Measurements from ENCODE around the gene THAP5. TPM values are rescaled to one million over a fixed set of nuclear protein-coding genes. Genes with fewer than 3 reads are reported as not detected.

The THAP5 gene
- 81.7 TPM for total RNA-seq

GRCh38 chr7:108569381-108570145, at the start of gene THAP5, which contains the start of gene DNAJB9:
TSS of gene THAP5 (minus strand) at chr7:108569706. CDS start at chr7:108569569, 137 bp downstream.
TSS of gene DNAJB9 (plus strand) at chr7:108569874. CDS start at chr7:108571727, 1,853 bp downstream.
- DNase-seq, result peak; percentile 99

GRCh38 chr7:108618056-108618455, 48.5 kb upstream of the THAP5 start:
- no peak for DNase-seq

GRCh38 chr7:108614896-108615295, 45.4 kb upstream of the THAP5 start:
- DNase-seq, result no peak

- DNase-seq, result no peak
Observed at GRCh38 chr7:108613949-108614381, 44.5 kb upstream of the THAP5 start.

- no peak for DNase-seq
Observed at GRCh38 chr7:108613147-108613948, 43.8 kb upstream of the THAP5 start.

GRCh38 chr7:108611268-108611667, 41.8 kb upstream of the THAP5 start:
- no peak for DNase-seq

GRCh38 chr7:108609643-108610042, 40.1 kb upstream of the THAP5 start:
- DNase-seq, result no peak

- no peak for DNase-seq
Observed at GRCh38 chr7:108605559-108606201, 36.2 kb upstream of the THAP5 start.

- DNase-seq, result no peak
Observed at GRCh38 chr7:108604307-108605077, 35.0 kb upstream of the THAP5 start.

GRCh38 chr7:108603656-108604306, 34.3 kb upstream of the THAP5 start:
- DNase-seq, result no peak

- DNase-seq, result no peak
Observed at GRCh38 chr7:108600399-108600798, 30.9 kb upstream of the THAP5 start.

GRCh38 chr7:108598914-108599580, 29.5 kb upstream of the THAP5 start:
- DNase-seq, result no peak

- DNase-seq, result no peak
Observed at GRCh38 chr7:108598153-108598552, 28.6 kb upstream of the THAP5 start.

- no peak for DNase-seq
Observed at GRCh38 chr7:108596560-108596959, 27.1 kb upstream of the THAP5 start.

GRCh38 chr7:108592646-108593201, 23.2 kb upstream of the THAP5 start:
- peak; percentile 12 for DNase-seq

GRCh38 chr7:108590606-108591005, 21.1 kb upstream of the THAP5 start:
- DNase-seq, result no peak

- DNase-seq, result no peak
Observed at GRCh38 chr7:108589874-108590273, 20.4 kb upstream of the THAP5 start.

- no peak for DNase-seq
Observed at GRCh38 chr7:108589199-108589598, 19.7 kb upstream of the THAP5 start.

GRCh38 chr7:108586274-108586710, 16.8 kb upstream of the THAP5 start:
- no peak for DNase-seq

- DNase-seq, result no peak
Observed at GRCh38 chr7:108585843-108586242, 16.3 kb upstream of the THAP5 start.

- DNase-seq, result no peak
Observed at GRCh38 chr7:108584211-108584610, 14.7 kb upstream of the THAP5 start.
